Small intestine (tissue), 7 donors: Measurements from ENCODE around the gene ETAA1. TPM values are rescaled to one million over a fixed set of nuclear protein-coding genes. Genes with fewer than 3 reads are reported as not detected.

Experiments used
- DNase-seq, 2 donors: peaks; one replicate each; pipeline versions ENCODE4 v3.0.0 to v3.0.0-alpha.2; 2013
- FAIRE-seq: peaks from 2 replicates; lab custom pipeline; 2012; peaks lifted over from hg19 to GRCh38; lab: Jason Lieb, UNC
- H3K27ac ChIP-seq, 3 donors: one replicate each; pipeline ENCODE4 v1.5.1; 2013; ENCODE audit warnings: low read length in 2 of 3, mild to moderate bottlenecking in 2 of 3, control low read depth in 1 of 3, inconsistent platforms in 1 of 3, low read depth in 1 of 3, moderate library complexity in 1 of 3
- H3K27me3 ChIP-seq, 3 donors: one replicate each; pipeline ENCODE4 v1.6.1; 2013; ENCODE audit warnings: low read length in 3 of 3, inconsistent platforms in 1 of 3; ENCODE audit not compliant: control insufficient read depth in 3 of 3, insufficient read depth in 3 of 3
- H3K36me3 ChIP-seq, 3 donors: one replicate each; pipeline ENCODE4 v1.6.1; 2013; ENCODE audit warnings: low read length in 3 of 3, inconsistent platforms in 1 of 3, low read depth in 1 of 3, mild to moderate bottlenecking in 1 of 3, moderate library complexity in 1 of 3; ENCODE audit not compliant: control insufficient read depth in 3 of 3, insufficient read depth in 2 of 3
- H3K4me1 ChIP-seq, 3 donors: one replicate each; pipeline ENCODE4 v1.6.1; 2013; ENCODE audit warnings: low read length in 2 of 3, inconsistent platforms in 1 of 3, low read depth in 1 of 3, mild to moderate bottlenecking in 1 of 3, moderate library complexity in 1 of 3; ENCODE audit not compliant: control insufficient read depth in 3 of 3, insufficient read depth in 2 of 3
- H3K4me3 ChIP-seq, 3 donors: one replicate each; pipeline ENCODE4 v1.5.1; 2013; ENCODE audit warnings: low read length in 3 of 3, control low read depth in 1 of 3, inconsistent platforms in 1 of 3, low read depth in 1 of 3, mild to moderate bottlenecking in 1 of 3, moderate library complexity in 1 of 3
- H3K9me3 ChIP-seq, 2 donors: one replicate each; pipeline ENCODE4 v1.6.1; 2013; ENCODE audit warnings: low read depth in 1 of 2, low read length in 1 of 2; ENCODE audit not compliant: control insufficient read depth in 2 of 2, insufficient read depth in 1 of 2
- WGBS, 3 donors: extraction: QIAGEN DNeasy Blood & Tissue Kit; methylation state at CpG; one replicate each; pipeline ENCODE4 v1.1.7; 2013; 5-methylcytosine and 5-hydroxymethylcytosine counted together
- polyA plus RNA-seq, 4 donors: library from polyadenylated mRNA; stranded (reverse) in 3 of 4; unstranded in 1 of 4; fragments of 200-250 nt in 3 of 4; fragments of 120-200 nt in 1 of 4; gene quantifications; one replicate each; pipeline versions ENCODE4 v1.2.1 to v1.2.3, GENCODE V29; 2013
- donor health status: healthy with polysubstance abuse.
- donor health status: control.
- donor health status: control.
- donor health status: Bipolar disorder and iron deficiency.
- donor health status: healthy.

Gene ETAA1
- polyA plus RNA-seq, 4 donors = 3.2 to 12.6 (median 5.2) TPM

GRCh38 chr2:67412424-67412823, 15.3 kb downstream of the ETAA1 start:
- no peak overlapping the region for H3K4me3 ChIP-seq
- DNase-seq (no peak), FAIRE-seq (no peak)
- 96 to 97% (median 96%) methylated on average over 3 of the region's 3 CpGs for WGBS, 3 donors
- H3K27me3 ChIP-seq = no peaks in the 10 kb centered on the region
- no peaks in the 10 kb centered on the region for H3K9me3 ChIP-seq
- H3K36me3 ChIP-seq = no peaks in the 10 kb centered on the region
- no peak overlapping the region for H3K27ac ChIP-seq
- peaks cover 0 to 11% (median 0%) of the 10 kb centered on the region in 3 donors for H3K4me1 ChIP-seq

GRCh38 chr2:67414867-67415266, 17.7 kb downstream of the ETAA1 start:
- H3K4me3 ChIP-seq = no peak overlapping the region
- no peaks in the 10 kb centered on the region for H3K36me3 ChIP-seq
- FAIRE-seq (no peak), DNase-seq (no peak)
- H3K27me3 ChIP-seq = no peaks in the 10 kb centered on the region
- no peaks in the 10 kb centered on the region for H3K4me1 ChIP-seq
- WGBS, 3 donors = 68 to 86% (median 76%) methylated on average over 2 of the region's 2 CpGs
- no peak overlapping the region for H3K27ac ChIP-seq
- no peaks in the 10 kb centered on the region for H3K9me3 ChIP-seq

GRCh38 chr2:67416136-67416535, 19.0 kb downstream of the ETAA1 start:
- DNase-seq (no peak), FAIRE-seq (no peak)
- H3K9me3 ChIP-seq = no peaks in the 10 kb centered on the region
- no peaks in the 10 kb centered on the region for H3K36me3 ChIP-seq
- WGBS, 3 donors = 98 to 100% (median 100%) methylated on average over 1 of the region's 1 CpG
- H3K27ac ChIP-seq = no peak overlapping the region
- H3K27me3 ChIP-seq = no peaks in the 10 kb centered on the region
- H3K4me3 ChIP-seq = no peak overlapping the region
- no peaks in the 10 kb centered on the region for H3K4me1 ChIP-seq

DNA sequence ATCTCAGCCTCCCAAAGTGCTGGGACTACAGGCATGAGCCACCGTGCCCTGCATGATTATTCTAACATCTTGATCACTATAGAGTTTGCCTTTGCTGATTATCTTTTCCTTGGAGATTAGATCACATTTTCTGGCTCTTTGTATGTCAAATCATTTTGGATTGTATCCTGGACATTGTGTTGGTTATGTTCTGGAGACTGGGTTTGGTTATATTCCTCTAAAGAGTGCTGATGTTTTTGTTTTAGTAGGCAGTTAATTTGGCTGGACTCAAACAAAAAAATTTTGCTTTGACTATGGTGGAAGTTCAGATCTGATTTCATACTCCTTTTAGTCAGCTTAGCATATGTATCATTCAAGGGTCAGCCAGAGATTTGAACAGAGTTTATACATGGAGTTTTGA, 26.4 kb downstream of the ETAA1 start:
- WGBS, 3 donors = 89 to 100% (median 92%) methylated on average over 1 of the region's 1 CpG
- no peak overlapping the region for H3K27ac ChIP-seq
- DNase-seq = no peak
- H3K4me1 ChIP-seq = no peaks in the 10 kb centered on the region
- H3K36me3 ChIP-seq = no peaks in the 10 kb centered on the region
- no peak for FAIRE-seq
- no peaks in the 10 kb centered on the region for H3K27me3 ChIP-seq
- H3K9me3 ChIP-seq = peaks cover 0 to 9% of the 10 kb centered on the region in 2 donors
- no peak overlapping the region for H3K4me3 ChIP-seq

- Histone ChIP-seq H3K27ac (no peak overlapping the region), H3K4me1 (no peaks in the 10 kb centered on the region), H3K4me3 (no peak overlapping the region), H3K9me3 (no peaks in the 10 kb centered on the region), H3K27me3 (no peaks in the 10 kb centered on the region), H3K36me3 (no peaks in the 10 kb centered on the region)
- FAIRE-seq (no peak), DNase-seq (no peak)
- 87 to 90% (median 89%) methylated on average over 4 of the region's 4 CpGs for WGBS, 3 donors
Measured at GRCh38 chr2:67436221-67436620, 39.1 kb downstream of the ETAA1 start.

DNA sequence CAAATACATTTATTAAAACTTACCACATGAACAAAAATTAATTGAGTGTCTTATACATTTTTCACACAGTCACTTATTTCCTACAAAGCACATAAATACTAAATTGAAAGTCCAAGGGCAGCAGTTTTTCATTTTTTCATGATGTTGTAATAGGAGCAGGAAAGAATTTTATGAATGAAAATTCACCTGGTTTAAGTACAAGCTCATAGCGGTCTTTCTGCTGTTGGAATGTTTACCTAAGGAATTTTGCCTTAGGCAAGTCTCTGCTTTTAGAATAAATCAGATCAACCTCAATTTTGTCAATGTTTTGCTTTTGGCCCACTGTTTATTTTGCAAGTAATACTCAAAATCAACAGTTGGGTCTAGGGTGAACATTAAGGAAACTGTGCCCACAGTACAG, 40.0 kb downstream of the ETAA1 start:
- WGBS, 3 donors = 21 to 64% (median 46%) methylated on average over 1 of the region's 1 CpG
- no peak overlapping the region for H3K4me3 ChIP-seq
- no peaks in the 10 kb centered on the region for H3K9me3 ChIP-seq
- no peak for FAIRE-seq
- H3K36me3 ChIP-seq = no peaks in the 10 kb centered on the region
- no peaks in the 10 kb centered on the region for H3K4me1 ChIP-seq
- DNase-seq = no peak
- H3K27me3 ChIP-seq = no peaks in the 10 kb centered on the region
- H3K27ac ChIP-seq = no peak overlapping the region

DNA sequence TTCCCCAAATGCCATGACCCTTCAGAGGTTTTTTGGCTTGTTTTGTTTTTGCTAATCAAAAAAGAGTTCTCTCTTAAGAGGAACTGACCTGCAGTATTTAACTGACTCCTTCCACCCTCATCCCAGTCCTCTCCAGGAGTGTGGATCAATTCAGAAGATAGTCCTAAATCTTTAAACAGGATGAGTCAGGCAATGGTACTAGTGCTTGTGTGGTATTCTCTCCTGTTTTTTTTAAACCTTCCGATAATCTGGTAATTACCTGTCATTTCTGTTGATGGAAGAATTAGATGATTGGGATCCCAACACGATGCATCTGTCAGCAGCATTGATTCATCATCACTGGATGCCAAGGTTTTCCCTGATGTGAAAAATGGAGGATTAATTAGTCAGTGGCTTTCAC, 41.2 kb downstream of the ETAA1 start:
- Histone ChIP-seq H3K27me3 (no peaks in the 10 kb centered on the region), H3K27ac (no peak overlapping the region), H3K4me3 (no peak overlapping the region), H3K36me3 (no peaks in the 10 kb centered on the region), H3K4me1 (no peaks in the 10 kb centered on the region), H3K9me3 (no peaks in the 10 kb centered on the region)
- FAIRE-seq = no peak
- 82 to 90% (median 85%) methylated on average over 2 of the region's 2 CpGs for WGBS, 3 donors
- DNase-seq = no peak

GRCh38 chr2:67445652-67446268, 48.6 kb downstream of the ETAA1 start:
- DNase-seq (no peak), FAIRE-seq (no peak)
- WGBS, 3 donors = 57 to 69% (median 67%) methylated on average over 5 of the region's 5 CpGs
- no peaks in the 10 kb centered on the region for H3K9me3 ChIP-seq
- no peaks in the 10 kb centered on the region for H3K27me3 ChIP-seq
- H3K4me1 ChIP-seq = no peaks in the 10 kb centered on the region
- no peak overlapping the region for H3K27ac ChIP-seq
- H3K4me3 ChIP-seq = no peak overlapping the region
- no peaks in the 10 kb centered on the region for H3K36me3 ChIP-seq

- no peak for FAIRE-seq
- DNase-seq = peak; percentile 24 to 39
Measured at GRCh38 chr2:67446491-67446911, 49.4 kb downstream of the ETAA1 start.

More at GRCh38 chr2:67446491-67446911, 49.4 kb downstream of the ETAA1 start:
- no peak overlapping the region for H3K4me3 ChIP-seq
- no peaks in the 10 kb centered on the region for H3K27me3 ChIP-seq
- no peaks in the 10 kb centered on the region for H3K9me3 ChIP-seq
- H3K4me1 ChIP-seq = no peaks in the 10 kb centered on the region
- H3K27ac ChIP-seq = no peak overlapping the region
- 12 to 43% (median 31%) methylated on average over 2 of the region's 2 CpGs for WGBS, 3 donors
- no peaks in the 10 kb centered on the region for H3K36me3 ChIP-seq
